Mesothelial cell of epicardium (in vitro differentiated cells): ENCODE data around the gene VSX1. TPM values are rescaled to one million over a fixed set of nuclear protein-coding genes. Genes with fewer than 3 reads are reported as not detected.

ENCODE experiments used
- DNase-seq, 2 experiments: peaks; one replicate each; pipeline ENCODE4 v3.0.0; 2021; ENCODE audit warnings: low spot score in 2 of 2; ENCODE audit not compliant: unreplicated experiment in 2 of 2
- H3K27ac Mint-ChIP-seq: 2 replicates; pipeline ENCODE4 v1.8.0; 2021; ENCODE audit warnings: mixed read lengths
- H3K27me3 Mint-ChIP-seq: 2 replicates; pipeline ENCODE4 v1.8.0; 2021; ENCODE audit warnings: low read depth, mixed read lengths
- H3K36me3 Mint-ChIP-seq: 2 replicates; pipeline ENCODE4 v1.8.0; 2021; ENCODE audit warnings: mixed read lengths
- H3K4me1 Mint-ChIP-seq: 2 replicates; pipeline ENCODE4 v1.8.0; 2021; ENCODE audit warnings: mixed read lengths
- H3K4me3 Mint-ChIP-seq: 2 replicates; pipeline ENCODE4 v1.8.0; 2021; ENCODE audit warnings: mild to moderate bottlenecking, moderate library complexity, mixed read lengths
- H3K9me3 Mint-ChIP-seq: 2 replicates; pipeline ENCODE4 v1.8.0; 2021; ENCODE audit warnings: mixed read lengths
- total RNA-seq: library from RNA; stranded (reverse); gene quantifications from 3 replicates; pipeline ENCODE4 v1.2.1, GENCODE V29; 2021
- TF ChIP-seq, protein P1 (sequence below): fragments of 200-600 bp; sonication (generic); IDR thresholded peaks from one replicate; pipeline ENCODE4 v1.5.0; 2021; ENCODE audit warnings: antibody characterized with exemption; ENCODE audit not compliant: unreplicated experiment

VSX1 gene
- total RNA-seq, 1 donor from 2014 or later = not detected

- H3K4me1 Mint-ChIP-seq = no peaks in the 10 kb centered on the region
- DNase-seq = peak in 1 of 2 experiments; percentile 20
- peaks cover 92% of the 10 kb centered on the region for H3K27me3 Mint-ChIP-seq
Observed at GRCh38 chr20:25076731-25077609, 5.0 kb downstream of the VSX1 start.

DNA sequence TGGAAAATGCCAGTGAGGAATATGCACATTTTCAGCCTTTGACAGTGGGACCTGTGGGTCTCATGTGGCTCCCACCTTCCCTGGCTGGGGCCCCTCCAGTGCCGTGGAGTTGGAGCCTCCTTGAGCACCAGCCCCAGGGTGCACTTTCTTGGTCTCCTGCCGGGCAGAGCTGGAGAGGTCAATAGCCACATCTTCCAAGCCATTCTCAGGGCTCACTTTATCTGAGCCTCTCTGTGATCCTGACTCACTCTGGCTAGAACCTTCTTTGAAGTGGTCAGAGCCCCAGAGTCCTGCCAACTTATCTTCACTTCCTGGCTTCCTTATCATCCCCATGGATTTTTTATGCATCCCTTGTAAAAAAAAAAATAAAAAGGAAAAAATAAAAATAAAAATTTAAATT, 5.7 kb downstream of the VSX1 start:
- TF ChIP-seq, protein P1, sequence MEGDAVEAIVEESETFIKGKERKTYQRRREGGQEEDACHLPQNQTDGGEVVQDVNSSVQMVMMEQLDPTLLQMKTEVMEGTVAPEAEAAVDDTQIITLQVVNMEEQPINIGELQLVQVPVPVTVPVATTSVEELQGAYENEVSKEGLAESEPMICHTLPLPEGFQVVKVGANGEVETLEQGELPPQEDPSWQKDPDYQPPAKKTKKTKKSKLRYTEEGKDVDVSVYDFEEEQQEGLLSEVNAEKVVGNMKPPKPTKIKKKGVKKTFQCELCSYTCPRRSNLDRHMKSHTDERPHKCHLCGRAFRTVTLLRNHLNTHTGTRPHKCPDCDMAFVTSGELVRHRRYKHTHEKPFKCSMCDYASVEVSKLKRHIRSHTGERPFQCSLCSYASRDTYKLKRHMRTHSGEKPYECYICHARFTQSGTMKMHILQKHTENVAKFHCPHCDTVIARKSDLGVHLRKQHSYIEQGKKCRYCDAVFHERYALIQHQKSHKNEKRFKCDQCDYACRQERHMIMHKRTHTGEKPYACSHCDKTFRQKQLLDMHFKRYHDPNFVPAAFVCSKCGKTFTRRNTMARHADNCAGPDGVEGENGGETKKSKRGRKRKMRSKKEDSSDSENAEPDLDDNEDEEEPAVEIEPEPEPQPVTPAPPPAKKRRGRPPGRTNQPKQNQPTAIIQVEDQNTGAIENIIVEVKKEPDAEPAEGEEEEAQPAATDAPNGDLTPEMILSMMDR = no peak
- Mint-ChIP-seq H3K27me3 (peaks cover 95% of the 10 kb centered on the region), H3K4me3 (no peak overlapping the region), H3K9me3 (no peaks in the 10 kb centered on the region), H3K27ac (no peak overlapping the region), H3K36me3 (no peaks in the 10 kb centered on the region), H3K4me1 (no peaks in the 10 kb centered on the region)
- DNase-seq = no peak

More at GRCh38 chr20:25076731-25077609, 5.0 kb downstream of the VSX1 start:
- Mint-ChIP-seq H3K4me3 (no peak overlapping the region), H3K27ac (no peak overlapping the region), H3K9me3 (no peaks in the 10 kb centered on the region), H3K36me3 (no peaks in the 10 kb centered on the region)
- TF ChIP-seq, protein P1 = no peak

GRCh38 chr20:25073544-25073943, 8.4 kb downstream of the VSX1 start:
- TF ChIP-seq, protein P1 = no peak
- peak in 1 of 2 experiments; percentile 19 for DNase-seq
- peaks cover 91% of the 10 kb centered on the region for H3K27me3 Mint-ChIP-seq
- H3K4me3 Mint-ChIP-seq = no peak overlapping the region
- no peak overlapping the region for H3K27ac Mint-ChIP-seq
- no peaks in the 10 kb centered on the region for H3K36me3 Mint-ChIP-seq
- no peaks in the 10 kb centered on the region for H3K4me1 Mint-ChIP-seq
- no peaks in the 10 kb centered on the region for H3K9me3 Mint-ChIP-seq

- no peaks in the 10 kb centered on the region for H3K36me3 Mint-ChIP-seq
- no peak for DNase-seq
- H3K4me1 Mint-ChIP-seq = no peaks in the 10 kb centered on the region
- TF ChIP-seq, protein P1 = no peak
- peaks cover 79% of the 10 kb centered on the region for H3K27me3 Mint-ChIP-seq
- H3K4me3 Mint-ChIP-seq = no peak overlapping the region
- H3K27ac Mint-ChIP-seq = no peak overlapping the region
- no peaks in the 10 kb centered on the region for H3K9me3 Mint-ChIP-seq
Observed at GRCh38 chr20:25072226-25072811, 9.6 kb downstream of the VSX1 start.

DNA sequence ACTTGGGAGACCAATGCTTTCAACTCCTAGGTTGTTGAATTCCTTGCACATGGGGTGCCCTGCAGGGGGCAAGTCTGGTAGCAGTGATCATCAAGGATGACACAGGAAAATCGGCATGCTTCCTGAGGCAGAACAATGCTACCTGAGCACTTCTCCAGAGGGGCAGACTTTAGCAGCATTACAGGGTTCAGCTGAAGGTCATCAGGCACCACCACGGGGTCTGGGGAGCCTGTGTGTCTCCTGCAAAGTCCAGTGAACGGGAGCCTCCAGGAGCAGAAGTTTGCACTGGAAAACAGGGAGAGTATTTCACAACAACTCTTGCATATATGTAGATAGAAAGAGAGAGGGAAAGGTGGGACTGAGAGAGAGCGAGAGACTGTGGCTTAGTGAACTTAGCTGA, 10.2 kb downstream of the VSX1 start:
- no peak overlapping the region for H3K27ac Mint-ChIP-seq
- TF ChIP-seq, protein P1 = no peak
- H3K4me1 Mint-ChIP-seq = no peaks in the 10 kb centered on the region
- no peaks in the 10 kb centered on the region for H3K9me3 Mint-ChIP-seq
- H3K36me3 Mint-ChIP-seq = no peaks in the 10 kb centered on the region
- no peak overlapping the region for H3K4me3 Mint-ChIP-seq
- H3K27me3 Mint-ChIP-seq = peaks cover 73% of the 10 kb centered on the region
- no peak for DNase-seq
